ENCODE results near the gene ST8SIA3. TPM values are rescaled to one million over a fixed set of nuclear protein-coding genes. Genes with fewer than 3 reads are reported as not detected.

The ST8SIA3 gene
- 1 to 10 TPM; 1.1 to 1.6 TPM for total RNA-seq
- polyA plus RNA-seq (2013, experiment 1 of 2), result 2.2 TPM
- polyA plus RNA-seq (2013, experiment 2 of 2), result 1.1 TPM
- long read RNA-seq, experiment 1, full-length matches to known transcripts, result 1 of 2 reads
- long read RNA-seq, experiment 1, partial matches to known transcripts, result 1 of 2 reads
- long read RNA-seq, experiment 1, other reads (novel, unspliced or antisense), result 0 of 2 reads
- long read RNA-seq, experiment 2, result 0 reads
- long read RNA-seq, experiment 3, full-length matches to known transcripts, result 2 of 3 reads
- long read RNA-seq, experiment 3, partial matches to known transcripts, result 0 of 3 reads
- long read RNA-seq, experiment 3, other reads (novel, unspliced or antisense), result 1 of 3 reads
- long read RNA-seq, experiment 4, partial matches to known transcripts, result 1 of 1 reads
- long read RNA-seq, experiment 4, other reads (novel, unspliced or antisense), result 0 of 1 reads

GRCh38 chr18:57352271-57352701 lies at the start of gene ST8SIA3:
Gene ST8SIA3 (plus strand): TSS chr18:57352557. CDS start chr18:57352847, 290 bp downstream.
- Mint-ChIP-seq H3K9me3 (no peaks in the 10 kb centered on the region), H3K4me1 (peaks cover 5% of the 10 kb centered on the region), H3K27ac (no peak within 1 kb of the TSS), H3K36me3 (ENCODE audit: low read depth) (no peaks in the 10 kb centered on the region), H3K27me3 (ENCODE audit: insufficient read depth) (peaks cover 64% of the 10 kb centered on the region), H3K4me3 (peak within 1 kb of the TSS; percentile 66)
- no peaks in the 10 kb centered on the region for H3K36me3 ChIP-seq (ENCODE audit: control insufficient read depth, insufficient read depth, low read length)
- no peaks in the 10 kb centered on the region for H3K9me3 ChIP-seq (ENCODE audit: control insufficient read depth, low read length)
- peaks cover 59% of the 10 kb centered on the region for H3K27me3 ChIP-seq (ENCODE audit: control insufficient read depth, insufficient read depth, low read length, poor library complexity, severe bottlenecking)
- H3K9ac ChIP-seq (ENCODE audit: extremely low read depth, low read length, poor library complexity, severe bottlenecking), result no peak within 1 kb of the TSS
- WGBS, 2 experiments (ENCODE audit: insufficient coverage in 1 of 2, insufficient read length in 1 of 2), result 0 to 3% methylated on average over 9 to 31 of the region's 38 CpGs
- TF ChIP-seq CTCF (conservative IDR thresholded peaks at IDR 0.05), result no peak
- no peaks in the 10 kb centered on the region for H3K4me1 ChIP-seq (ENCODE audit: control insufficient read depth, insufficient read depth, low read length)
- H3K4me3 ChIP-seq (ENCODE audit: low read length), result peak within 1 kb of the TSS; percentile 84
- peak; percentile 57 for DNase-seq
- H3K27ac ChIP-seq (ENCODE audit: low read depth, low read length), result no peak within 1 kb of the TSS

- Mint-ChIP-seq H3K4me1 (no peaks in the 10 kb centered on the region), H3K27me3 (ENCODE audit: insufficient read depth) (peaks cover 11% of the 10 kb centered on the region), H3K9me3 (no peaks in the 10 kb centered on the region), H3K4me3 (no peak overlapping the region), H3K36me3 (ENCODE audit: low read depth) (no peaks in the 10 kb centered on the region), H3K27ac (no peak overlapping the region)
- no peaks in the 10 kb centered on the region for H3K36me3 ChIP-seq (ENCODE audit: control insufficient read depth, insufficient read depth, low read length)
- no peak overlapping the region for H3K4me3 ChIP-seq (ENCODE audit: low read length)
- peaks cover 11% of the 10 kb centered on the region for H3K27me3 ChIP-seq (ENCODE audit: control insufficient read depth, insufficient read depth, low read length, poor library complexity, severe bottlenecking)
- H3K9ac ChIP-seq (ENCODE audit: extremely low read depth, low read length, poor library complexity, severe bottlenecking), result no peak overlapping the region
- 93 to 96% methylated on average over 4 of the region's 4 CpGs for WGBS, 2 experiments (ENCODE audit: insufficient coverage in 1 of 2, insufficient read length in 1 of 2)
- H3K9me3 ChIP-seq (ENCODE audit: control insufficient read depth, low read length), result peaks cover 2% of the 10 kb centered on the region
- TF ChIP-seq CTCF (conservative IDR thresholded peaks at IDR 0.05), result no peak
- no peak for DNase-seq
- no peak overlapping the region for H3K27ac ChIP-seq (ENCODE audit: low read depth, low read length)
- H3K4me1 ChIP-seq (ENCODE audit: control insufficient read depth, insufficient read depth, low read length), result no peaks in the 10 kb centered on the region
These were observed 40.9 kb upstream of the ST8SIA3 start for GRCh38 chr18:57311472-57311871.

GRCh38 chr18:57312346-57313144 lies 39.8 kb upstream of the ST8SIA3 start:
- WGBS, 2 experiments (ENCODE audit: insufficient coverage in 1 of 2, insufficient read length in 1 of 2), result 91% methylated on average over 2 of the region's 3 CpGs; no CpG with 5 or more reads in 1 of the 2 experiments

More at GRCh38 chr18:57312346-57313144, 39.8 kb upstream of the ST8SIA3 start:
- Histone ChIP-seq H3K9ac (ENCODE audit: extremely low read depth, low read length, poor library complexity, severe bottlenecking) (no peak overlapping the region), H3K36me3 (ENCODE audit: control insufficient read depth, insufficient read depth, low read length) (no peaks in the 10 kb centered on the region), H3K4me3 (ENCODE audit: low read length) (no peak overlapping the region), H3K9me3 (ENCODE audit: control insufficient read depth, low read length) (peaks cover 9% of the 10 kb centered on the region), H3K4me1 (ENCODE audit: control insufficient read depth, insufficient read depth, low read length) (no peaks in the 10 kb centered on the region), H3K27me3 (ENCODE audit: control insufficient read depth, insufficient read depth, low read length, poor library complexity, severe bottlenecking) (peaks cover 11% of the 10 kb centered on the region), H3K27ac (ENCODE audit: low read depth, low read length) (no peak overlapping the region)
- peaks cover 18% of the 10 kb centered on the region for H3K27me3 Mint-ChIP-seq (ENCODE audit: insufficient read depth)
- DNase-seq, result no peak
- H3K36me3 Mint-ChIP-seq (ENCODE audit: low read depth), result no peaks in the 10 kb centered on the region
- H3K4me1 Mint-ChIP-seq, result no peaks in the 10 kb centered on the region
- H3K9me3 Mint-ChIP-seq, result no peaks in the 10 kb centered on the region
- no peak for TF ChIP-seq CTCF (conservative IDR thresholded peaks at IDR 0.05)
- no peak overlapping the region for H3K4me3 Mint-ChIP-seq
- H3K27ac Mint-ChIP-seq, result no peak overlapping the region

Data from endodermal cell (in vitro differentiated cells).